Measurements from ENCODE around the gene GPR12. TPM values are rescaled to one million over a fixed set of nuclear protein-coding genes. Genes with fewer than 3 reads are reported as not detected.
"Not testable (repeated sequence)": the region's sequence is repeated elsewhere in the genome, so short reads cannot be mapped to it uniquely, and the experiment has no call there.

Gene GPR12
- total RNA-seq, 2 experiments from 2014 or later, result not detected

GRCh38 chr13:26727633-26728032, 33.0 kb downstream of the GPR12 start:
- H3K36me3 Mint-ChIP-seq (ENCODE audit: low read depth), result no peaks in the 10 kb centered on the region
- no peak overlapping the region for H3K4me3 Mint-ChIP-seq
- no peaks in the 10 kb centered on the region for H3K9me3 Mint-ChIP-seq
- H3K4me1 Mint-ChIP-seq, result no peaks in the 10 kb centered on the region
- POLR2A ChIA-PET, result no interaction called here
- CTCF ChIA-PET, result no interaction called here
- H3K27me3 Mint-ChIP-seq, result peaks cover 4% of the 10 kb centered on the region
- no peak for DNase-seq
- no peak overlapping the region for H3K27ac Mint-ChIP-seq

- Mint-ChIP-seq H3K9me3 (no peaks in the 10 kb centered on the region), H3K4me3 (no peak overlapping the region), H3K27ac (no peak overlapping the region), H3K36me3 (ENCODE audit: low read depth) (no peaks in the 10 kb centered on the region), H3K4me1 (peaks cover 4% of the 10 kb centered on the region), H3K27me3 (peaks cover 4% of the 10 kb centered on the region)
- no peak for DNase-seq
- CTCF ChIA-PET, result no interaction called here
- POLR2A ChIA-PET, result no interaction called here
These were observed 33.5 kb downstream of the GPR12 start for GRCh38 chr13:26727122-26727521.

DNA sequence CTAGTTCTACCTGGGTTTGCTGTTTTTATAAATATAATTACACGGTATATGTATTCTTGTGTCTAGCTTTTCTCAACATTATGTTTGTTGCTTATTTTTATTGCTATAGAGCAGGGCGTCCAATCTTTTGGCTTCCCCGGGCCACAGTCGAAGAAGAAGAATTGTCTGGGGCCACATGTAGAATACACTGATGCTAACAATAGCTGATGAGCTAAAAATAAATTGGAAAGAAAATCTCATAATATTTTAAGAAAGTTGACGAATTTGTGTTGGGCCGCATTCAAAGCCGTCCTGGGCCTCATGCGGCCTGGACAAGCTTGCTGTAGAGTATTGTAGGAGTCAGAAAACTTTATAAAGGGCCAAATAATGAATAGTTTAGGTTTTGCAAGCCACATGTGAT, 33.9 kb downstream of the GPR12 start:
- Mint-ChIP-seq H3K36me3 (ENCODE audit: low read depth) (no peaks in the 10 kb centered on the region), H3K4me1 (peaks cover 9% of the 10 kb centered on the region), H3K27ac (no peak overlapping the region), H3K9me3 (no peaks in the 10 kb centered on the region), H3K4me3 (no peak overlapping the region), H3K27me3 (peaks cover 4% of the 10 kb centered on the region)
- no peak for DNase-seq
- ChIA-PET POLR2A (no interaction called here), CTCF (no interaction called here)

DNA sequence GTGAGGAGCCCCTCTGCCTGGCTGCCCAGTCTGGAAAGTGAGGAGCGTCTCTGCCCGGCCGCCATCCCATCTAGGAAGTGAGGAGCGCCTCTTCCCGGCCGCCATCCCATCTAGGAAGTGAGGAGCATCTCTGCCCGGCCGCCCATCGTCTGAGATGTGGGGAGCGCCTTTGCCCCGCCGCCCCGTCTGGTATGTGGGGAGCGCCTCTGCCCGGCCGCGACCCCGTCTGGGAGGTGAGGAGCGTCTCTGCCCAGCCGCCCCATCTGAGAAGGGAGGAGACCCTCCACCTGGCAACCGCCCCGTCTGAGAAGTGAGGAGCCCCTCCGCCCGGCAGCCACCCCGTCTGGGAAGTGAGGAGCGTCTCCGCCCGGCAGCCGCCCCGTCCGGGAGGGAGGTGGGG, 37.0 kb downstream of the GPR12 start:
- peaks cover 23% of the 10 kb centered on the region for H3K4me1 Mint-ChIP-seq
- H3K9me3 Mint-ChIP-seq; H3K36me3 Mint-ChIP-seq (ENCODE audit: low read depth); POLR2A ChIA-PET; H3K4me3 Mint-ChIP-seq; DNase-seq; H3K27me3 Mint-ChIP-seq; H3K27ac Mint-ChIP-seq; CTCF ChIA-PET: not testable (repeated sequence)

- H3K4me1 Mint-ChIP-seq, result peaks cover 23% of the 10 kb centered on the region
- no peaks in the 10 kb centered on the region for H3K36me3 Mint-ChIP-seq (ENCODE audit: low read depth)
- DNase-seq, result no peak
- H3K27me3 Mint-ChIP-seq, result no peaks in the 10 kb centered on the region
- peak overlapping the region; percentile 87 for H3K27ac Mint-ChIP-seq
- POLR2A ChIA-PET, result no interaction called here
- no peak overlapping the region for H3K4me3 Mint-ChIP-seq
- CTCF ChIA-PET, result no interaction called here
- H3K9me3 Mint-ChIP-seq, result no peaks in the 10 kb centered on the region
These were observed 38.3 kb downstream of the GPR12 start for GRCh38 chr13:26722321-26722720.

DNA sequence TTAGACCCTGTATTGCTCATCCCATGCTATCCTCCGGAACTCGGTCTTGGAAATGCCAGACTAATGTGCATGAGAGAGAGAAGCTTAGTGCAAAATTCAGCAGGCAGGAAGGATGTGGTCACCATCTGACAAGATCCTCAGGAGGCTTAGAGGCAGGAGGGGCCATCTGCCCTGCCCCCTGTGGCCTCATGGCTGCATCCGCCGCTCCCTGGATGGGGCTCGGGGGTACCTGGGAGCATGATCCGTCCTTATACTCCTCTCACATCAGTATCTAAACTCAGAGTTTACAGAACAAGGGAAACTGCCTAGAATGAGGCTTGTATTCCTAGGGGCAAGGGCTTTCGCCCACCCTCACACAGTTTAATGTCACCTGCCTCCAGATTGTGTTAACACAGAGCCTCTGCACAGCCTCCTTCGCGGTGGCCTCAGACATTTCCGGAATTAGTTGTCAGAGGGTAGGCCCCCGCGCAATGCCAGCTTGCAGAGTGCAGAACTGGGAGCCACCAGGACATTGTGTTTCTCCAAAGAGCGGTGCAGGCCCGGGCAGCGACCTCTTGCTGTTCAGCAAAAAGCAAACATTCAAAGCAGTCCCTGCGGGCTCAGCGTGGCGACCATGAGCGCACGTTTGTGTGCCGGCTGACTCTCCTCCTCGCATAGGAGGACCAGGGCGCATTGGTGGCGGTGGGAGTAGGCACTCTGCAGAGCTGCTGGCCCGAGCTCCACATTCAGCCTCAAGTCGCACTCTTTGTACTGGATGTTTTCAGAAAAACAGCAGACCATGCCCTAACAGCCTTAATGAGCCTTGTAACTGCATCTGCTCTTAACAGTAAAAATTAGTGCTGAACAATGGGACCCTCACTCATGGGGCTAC, 39.1 kb downstream of the GPR12 start:
- peak overlapping the region; percentile 47 for H3K4me3 Mint-ChIP-seq
- DNase-seq, result peak; percentile 55
- POLR2A ChIA-PET, result interaction anchor here (0.7 kb wide), 1 partner anchor 537 kb away, joined by 3 read pairs; no protein-coding TSS in a partner anchor
- no peaks in the 10 kb centered on the region for H3K9me3 Mint-ChIP-seq
- H3K27ac Mint-ChIP-seq, result peak overlapping the region; percentile 87
- H3K27me3 Mint-ChIP-seq, result no peaks in the 10 kb centered on the region
- H3K4me1 Mint-ChIP-seq, result peaks cover 23% of the 10 kb centered on the region
- CTCF ChIA-PET, result interaction anchor here (0.5 to 1.0 kb wide), 3 partner anchors 18 to 1097 kb away, joined by 3 to 6 read pairs (median 3); no protein-coding TSS in a partner anchor
- no peaks in the 10 kb centered on the region for H3K36me3 Mint-ChIP-seq (ENCODE audit: low read depth)

- H3K4me1 Mint-ChIP-seq, result peaks cover 23% of the 10 kb centered on the region
- H3K27ac Mint-ChIP-seq, result no peak overlapping the region
- no peak for DNase-seq
- no peaks in the 10 kb centered on the region for H3K36me3 Mint-ChIP-seq (ENCODE audit: low read depth)
- CTCF ChIA-PET, result interaction anchor here (0.6 to 0.9 kb wide), 4 partner anchors 8 to 538 kb away, joined by 3 to 5 read pairs (median 4); no protein-coding TSS in a partner anchor
- H3K4me3 Mint-ChIP-seq, result no peak overlapping the region
- POLR2A ChIA-PET, result no interaction called here
- H3K27me3 Mint-ChIP-seq, result no peaks in the 10 kb centered on the region
- no peaks in the 10 kb centered on the region for H3K9me3 Mint-ChIP-seq
These were observed 41.1 kb downstream of the GPR12 start for GRCh38 chr13:26719356-26719945.

- DNase-seq, result no peak
- Mint-ChIP-seq H3K4me3 (no peak overlapping the region), H3K27ac (peak overlapping the region; percentile 5), H3K4me1 (peaks cover 23% of the 10 kb centered on the region), H3K9me3 (no peaks in the 10 kb centered on the region), H3K36me3 (ENCODE audit: low read depth) (no peaks in the 10 kb centered on the region), H3K27me3 (no peaks in the 10 kb centered on the region)
- CTCF ChIA-PET, result no interaction called here
- POLR2A ChIA-PET, result no interaction called here
These were observed 41.7 kb downstream of the GPR12 start for GRCh38 chr13:26718872-26719271.

DNA sequence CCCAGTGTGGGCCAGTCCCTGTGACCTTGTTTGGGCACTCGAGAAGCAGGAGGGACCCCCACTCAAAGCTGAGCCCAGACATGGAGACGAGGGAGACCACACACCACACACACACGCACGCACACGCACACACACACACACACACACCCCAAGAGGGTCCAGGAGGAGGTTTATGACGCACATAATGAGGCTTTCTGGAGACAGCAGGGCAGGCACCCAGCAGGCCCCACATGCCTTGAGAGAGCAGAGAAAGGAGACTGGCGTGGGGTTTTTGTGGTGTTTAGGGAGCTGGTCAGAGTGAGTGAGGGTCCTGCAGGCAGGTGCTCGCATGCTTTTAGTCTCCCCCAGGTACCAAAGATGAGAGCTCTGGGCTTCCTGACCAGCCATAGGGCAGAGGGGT, 42.4 kb downstream of the GPR12 start:
- CTCF ChIA-PET, result no interaction called here
- Mint-ChIP-seq H3K27ac (no peak overlapping the region), H3K4me3 (no peak overlapping the region), H3K4me1 (peaks cover 23% of the 10 kb centered on the region), H3K9me3 (no peaks in the 10 kb centered on the region), H3K27me3 (no peaks in the 10 kb centered on the region), H3K36me3 (ENCODE audit: low read depth) (no peaks in the 10 kb centered on the region)
- POLR2A ChIA-PET, result no interaction called here
- DNase-seq, result no peak

DNA sequence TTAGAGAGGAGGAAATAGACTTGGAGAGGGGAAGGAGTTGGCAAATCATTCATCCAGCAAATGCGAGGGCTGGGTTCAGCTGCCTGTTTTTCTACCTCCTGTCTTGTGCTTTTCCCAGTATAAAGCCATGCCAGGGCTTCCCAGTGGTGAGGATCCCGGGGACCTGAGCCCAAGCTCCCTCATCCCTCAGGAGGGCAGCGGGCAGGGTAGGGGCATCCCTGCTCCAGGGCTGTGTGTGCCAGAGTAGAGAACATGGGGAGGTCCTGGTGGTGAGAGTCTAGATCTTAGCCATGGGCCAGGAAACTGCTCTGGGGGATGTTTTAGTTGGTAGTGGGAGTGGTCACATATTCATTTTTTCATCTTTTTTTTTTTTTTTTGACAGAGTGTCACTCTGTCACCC, 43.6 kb downstream of the GPR12 start:
- no peak for DNase-seq
- H3K4me1 Mint-ChIP-seq, result peaks cover 18% of the 10 kb centered on the region
- no peak overlapping the region for H3K27ac Mint-ChIP-seq
- CTCF ChIA-PET, result no interaction called here
- H3K27me3 Mint-ChIP-seq, result peaks cover 4% of the 10 kb centered on the region
- H3K36me3 Mint-ChIP-seq (ENCODE audit: low read depth), result no peaks in the 10 kb centered on the region
- H3K9me3 Mint-ChIP-seq, result peaks cover 8% of the 10 kb centered on the region
- H3K4me3 Mint-ChIP-seq, result no peak overlapping the region
- POLR2A ChIA-PET, result no interaction called here

- no peak for DNase-seq
- Mint-ChIP-seq H3K36me3 (ENCODE audit: low read depth) (no peaks in the 10 kb centered on the region), H3K4me1 (no peaks in the 10 kb centered on the region), H3K27me3 (peaks cover 4% of the 10 kb centered on the region), H3K9me3 (peaks cover 8% of the 10 kb centered on the region), H3K4me3 (no peak overlapping the region), H3K27ac (no peak overlapping the region)
- POLR2A ChIA-PET, result no interaction called here
- CTCF ChIA-PET, result no interaction called here
These were observed 47.2 kb downstream of the GPR12 start for GRCh38 chr13:26713341-26713740.

- Mint-ChIP-seq H3K27ac (no peak overlapping the region), H3K4me3 (no peak overlapping the region), H3K36me3 (ENCODE audit: low read depth) (no peaks in the 10 kb centered on the region), H3K27me3 (peaks cover 4% of the 10 kb centered on the region), H3K4me1 (no peaks in the 10 kb centered on the region), H3K9me3 (peaks cover 8% of the 10 kb centered on the region)
- DNase-seq, result no peak
- CTCF ChIA-PET, result interaction anchor here (1.2 to 1.4 kb wide), 2 partner anchors 9 to 13 kb away, joined by 3 to 5 read pairs; no protein-coding TSS in a partner anchor
- POLR2A ChIA-PET, result no interaction called here
These were observed 49.4 kb downstream of the GPR12 start for GRCh38 chr13:26711211-26711610.

DNA sequence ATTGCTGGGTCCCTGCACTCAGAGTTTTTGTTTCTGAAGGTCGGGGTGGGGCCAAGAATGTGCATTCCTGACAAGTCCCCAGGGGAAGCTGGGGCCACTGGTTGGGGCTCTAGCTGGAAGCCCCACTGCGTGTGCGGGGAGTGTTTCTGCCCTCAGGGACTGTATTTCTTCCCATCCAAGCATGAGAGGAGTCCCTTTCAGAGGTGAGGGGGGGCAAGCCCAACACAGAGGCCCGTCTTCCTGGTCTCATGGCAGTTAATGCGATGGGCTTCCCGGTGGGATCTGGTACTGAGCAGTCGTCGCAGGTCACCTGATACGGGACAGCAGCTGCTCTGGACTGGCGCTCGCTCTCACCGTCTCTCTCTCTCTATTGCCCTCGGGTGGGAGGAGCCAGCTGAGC, 50.4 kb downstream of the GPR12 start:
- CTCF ChIA-PET, result no interaction called here
- H3K36me3 Mint-ChIP-seq (ENCODE audit: low read depth), result no peaks in the 10 kb centered on the region
- H3K9me3 Mint-ChIP-seq, result peaks cover 8% of the 10 kb centered on the region
- no peak overlapping the region for H3K4me3 Mint-ChIP-seq
- H3K27ac Mint-ChIP-seq, result no peak overlapping the region
- no peaks in the 10 kb centered on the region for H3K4me1 Mint-ChIP-seq
- no peak for DNase-seq
- peaks cover 4% of the 10 kb centered on the region for H3K27me3 Mint-ChIP-seq
- POLR2A ChIA-PET, result no interaction called here

Data from activated CD4-positive, alpha-beta T cell treated with anti-CD3 and anti-CD28 coated beads, Interleukin-2, amount 10 ng/mL, durations not matched to agents 7 days and 5 days (primary cell).